HCT116 (cell line): ENCODE measurements around the gene ARSB. TPM values are rescaled to one million over a fixed set of nuclear protein-coding genes. Genes with fewer than 3 reads are reported as not detected.

Experiments
- ATAC-seq: fragments of 200-7000 bp; cut with Tn5 transposase; 2 replicates; pipeline ENCODE4 v1.9.1; 2020; ENCODE audit warnings: mild to moderate bottlenecking, moderate library complexity
- BruUV-seq: library from RNA; stranded (reverse); fragments of 400-500 nt; replicated peaks from 2 replicates; lab custom pipeline; 2021; lab: Mats Ljungman, UMichigan
- CTCF ChIA-PET: fragments of 300-600 bp; sonication (Branson Sonifier 250); formaldehyde crosslinking; loops from one replicate; lab custom pipeline; 2021; ENCODE audit warnings: antibody characterized with exemption; lab: Charles Lee
- POLR2A ChIA-PET: fragments of 300-600, 350-600 bp; sonication (Branson Sonifier 250); formaldehyde crosslinking; loops from one replicate; lab custom pipeline; 2021; ENCODE audit warnings: antibody characterized with exemption; lab: Charles Lee
- RAD21 ChIA-PET, 2 experiments: fragments of 300-600 bp; sonication (Branson Sonifier 250); formaldehyde crosslinking; loops; one replicate each; lab custom pipeline; 2023; ENCODE audit warnings: low total read pairs in 2 of 2; ENCODE audit not compliant: uncharacterized antibody in 2 of 2, unreplicated experiment in 2 of 2, low non-redundant PET in 1 of 2; lab: Charles Lee
- DNase-seq: peaks from one replicate; pipeline ENCODE4 v3.0.0-alpha.2; 2010; ENCODE audit warnings: low read depth, low spot score
- H2AFZ ChIP-seq: fragments of 200-600 bp; shearing (Covaris generic), sonication (generic); 2 replicates; pipeline ENCODE4 v1.6.1; 2017; ENCODE audit warnings: low read depth, mixed run types, mixed read lengths, antibody characterized with exemption, low read length; ENCODE audit not compliant: poor library complexity, severe bottlenecking
- H3K27ac ChIP-seq: 2 replicates; pipeline ENCODE4 v1.5.1; 2012; ENCODE audit warnings: low read depth, low read length
- H3K27me3 ChIP-seq: fragments of 200-600 bp; sonication (generic); 2 replicates; pipeline ENCODE4 v1.6.1; 2016; ENCODE audit warnings: mixed run types, low read length, mixed read lengths; ENCODE audit not compliant: insufficient read depth
- H3K36me3 ChIP-seq, 2 experiments: fragments of 200-500 bp in 1 of 2; fragments of 200-600 bp in 1 of 2; sonication (Bioruptor generic) in 1 of 2; sonication (generic) in 1 of 2; 2 replicates each; pipeline versions ENCODE4 v1.5.1 to v1.6.1; 2014 to 2016; ENCODE audit warnings: low read length in 2 of 2, inconsistent platforms in 1 of 2, mixed read lengths in 1 of 2, mixed run types in 1 of 2; ENCODE audit not compliant: insufficient read depth in 2 of 2, control insufficient read depth in 1 of 2
- H3K4me1 ChIP-seq, 2 experiments: fragments of 200-600 bp in 1 of 2; sonication (generic) in 1 of 2; 2 replicates each; pipeline versions ENCODE4 v1.5.1 to v1.6.1; 2012 to 2017; ENCODE audit warnings: low read length in 2 of 2, inconsistent platforms in 1 of 2, mild to moderate bottlenecking in 1 of 2, mixed read lengths in 1 of 2, mixed run types in 1 of 2, moderate library complexity in 1 of 2; ENCODE audit not compliant: insufficient read depth in 2 of 2, control insufficient read depth in 1 of 2
- H3K4me2 ChIP-seq: fragments of 200-600 bp; sonication (generic); 2 replicates; pipeline ENCODE4 v1.6.1; 2017; ENCODE audit warnings: mixed run types, low read length, mixed read lengths
- H3K4me3 ChIP-seq, 2 experiments: fragments of 200-600 bp in 1 of 2; sonication (generic) in 1 of 2; replicated peaks in 1 of 2; 2 replicates each; pipeline ENCODE4 v1.5.1; 2011 to 2016; ENCODE audit warnings: low read length in 2 of 2, control low read depth in 1 of 2, low read depth in 1 of 2, mild to moderate bottlenecking in 1 of 2, mixed read lengths in 1 of 2, mixed run types in 1 of 2
- H3K79me2 ChIP-seq: fragments of 200-600 bp; sonication (generic); 2 replicates; pipeline ENCODE4 v1.6.1; 2017; ENCODE audit warnings: mild to moderate bottlenecking, mixed run types, low read length, moderate library complexity, mixed read lengths; ENCODE audit not compliant: insufficient read depth
- H3K9ac ChIP-seq: fragments of 200-600 bp; sonication (generic); 2 replicates; pipeline ENCODE4 v1.6.1; 2016; ENCODE audit warnings: low read length, mixed read lengths
- H3K9me2 ChIP-seq: fragments of 200-600 bp; sonication (generic), shearing (Covaris generic); 2 replicates; pipeline ENCODE4 v1.6.1; 2017; ENCODE audit warnings: mixed run types, mild to moderate bottlenecking, moderate library complexity; ENCODE audit not compliant: insufficient read depth
- H3K9me3 ChIP-seq, 2 experiments: fragments of 200-500 bp in 1 of 2; fragments of 200-600 bp in 1 of 2; sonication (Bioruptor generic) in 1 of 2; sonication (generic) in 1 of 2; 2 replicates each; pipeline ENCODE4 v1.6.1; 2014 to 2017; ENCODE audit warnings: low read length in 2 of 2, mixed read lengths in 2 of 2, inconsistent platforms in 1 of 2, low read depth in 1 of 2, mild to moderate bottlenecking in 1 of 2, mixed run types in 1 of 2, moderate library complexity in 1 of 2; ENCODE audit not compliant: control insufficient read depth in 1 of 2, insufficient read depth in 1 of 2
- H4K20me1 ChIP-seq: fragments of 200-600 bp; sonication (generic), shearing (Covaris generic); 2 replicates; pipeline ENCODE4 v1.6.1; 2017; ENCODE audit warnings: mixed run types, mild to moderate bottlenecking, moderate library complexity; ENCODE audit not compliant: insufficient read depth
- CTCF ChIP-seq, 3 experiments: fragments of 200-600 bp in 1 of 3; sonication (generic) in 1 of 3; IDR thresholded peaks in 2 of 3; conservative IDR thresholded peaks in 1 of 3; 2 replicates each; pipeline ENCODE4 v1.5.1; 2012 to 2017; ENCODE audit warnings: low read depth in 2 of 3, low read length in 2 of 3, antibody characterized with exemption in 1 of 3, borderline replicate concordance in 1 of 3, control low read depth in 1 of 3, mild to moderate bottlenecking in 1 of 3, mixed read lengths in 1 of 3, mixed run types in 1 of 3, moderate library complexity in 1 of 3; ENCODE audit not compliant: insufficient read depth in 1 of 3
- EGR1 ChIP-seq: IDR thresholded peaks from 2 replicates; pipeline ENCODE4 v1.6.1; 2012; ENCODE audit warnings: low read depth
- ELF1 ChIP-seq: IDR thresholded peaks from 2 replicates; pipeline ENCODE4 v1.6.1; 2012; ENCODE audit warnings: low read depth, borderline replicate concordance
- EZH2 ChIP-seq: fragments of 200-600 bp; sonication (generic); IDR thresholded peaks from 2 replicates; pipeline ENCODE4 v1.6.1; 2017; ENCODE audit warnings: antibody characterized with exemption, mixed run types
- FOSL1 ChIP-seq: IDR thresholded peaks from 2 replicates; pipeline ENCODE4 v1.6.1; 2012; ENCODE audit warnings: low read depth
- POLR2AphosphoS5 ChIP-seq: IDR thresholded peaks from 2 replicates; pipeline ENCODE4 v1.6.1; 2011; ENCODE audit warnings: mild to moderate bottlenecking, low read depth, low read length, moderate library complexity
- RAD21 ChIP-seq: IDR thresholded peaks from 2 replicates; pipeline ENCODE4 v1.6.1; 2012; ENCODE audit warnings: low read depth, mild to moderate bottlenecking
- REST ChIP-seq: IDR thresholded peaks from 2 replicates; pipeline ENCODE4 v1.6.1; 2012; ENCODE audit warnings: low read depth
- SIN3A ChIP-seq: IDR thresholded peaks from 2 replicates; pipeline ENCODE4 v1.6.1; 2012; ENCODE audit warnings: low read depth
- SP1 ChIP-seq: IDR thresholded peaks from 2 replicates; pipeline ENCODE4 v1.6.1; 2012; ENCODE audit warnings: low read depth
- TCF7L2 ChIP-seq: IDR thresholded peaks from 2 replicates; pipeline ENCODE4 v1.7.0; 2011; ENCODE audit warnings: borderline replicate concordance, inconsistent platforms; ENCODE audit not compliant: insufficient read depth, insufficient read length; ENCODE audit errors: extremely low read depth
- ZBTB33 ChIP-seq: IDR thresholded peaks from 2 replicates; pipeline ENCODE4 v1.6.1; 2011; ENCODE audit warnings: mild to moderate bottlenecking, low read length, moderate library complexity; ENCODE audit not compliant: insufficient replicate concordance; ENCODE audit errors: extremely low read depth
- ZFX ChIP-seq: fragments of 450-650 bp; IDR thresholded peaks from 2 replicates; pipeline ENCODE4 v1.6.1; 2017
- ZNF274 ChIP-seq: fragments of 200-500 bp; sonication (Bioruptor generic); IDR thresholded peaks from 2 replicates; pipeline ENCODE4 v1.6.1; 2014; ENCODE audit warnings: mild to moderate bottlenecking, low read depth, low read length, inconsistent platforms
- intact Hi-C: fragments of 100-400 bp; cut with micrococcal nuclease; formaldehyde crosslinking; loops from 2 replicates; pipeline ENCODE4 v1.10.0; 2022
- total RNA-seq: library from RNA; stranded (reverse); gene quantifications from one replicate; pipeline ENCODE4 v1.2.1, GENCODE V29; 2021; ENCODE audit not compliant: unreplicated experiment

Gene ARSB
- total RNA-seq, 1 experiment from 2014 or later, result 4.8 TPM

GRCh38 chr5:79002374-79002773, 17.3 kb upstream of the ARSB start:
- H3K9me2 ChIP-seq, result no peaks in the 10 kb centered on the region
- H3K4me3 ChIP-seq, result no peak overlapping the region
- H3K9me3 ChIP-seq, result no peaks in the 10 kb centered on the region
- H3K27ac ChIP-seq, result no peak overlapping the region
- DNase-seq (no peak), ATAC-seq (no peak)
- H3K27me3 ChIP-seq, result no peaks in the 10 kb centered on the region
- intact Hi-C loops, result no loop called here
- H3K36me3 ChIP-seq, result no peaks in the 10 kb centered on the region
- no peak overlapping the region for H3K4me2 ChIP-seq
- H3K79me2 ChIP-seq, result no peaks in the 10 kb centered on the region
- ChIA-PET CTCF (interaction anchor here (3.7 kb wide), 1 partner anchor 18 kb away, joined by 13 read pairs; no protein-coding TSS in a partner anchor), POLR2A (no interaction called here), RAD21 (no interaction called here)
- H4K20me1 ChIP-seq, result no peaks in the 10 kb centered on the region
- no peak overlapping the region for H3K9ac ChIP-seq
- TF ChIP-seq SP1, result no peak
- no peak for TF ChIP-seq SIN3A
- TF ChIP-seq RAD21, result no peak
- no peak for TF ChIP-seq ZNF274
- TF ChIP-seq ZBTB33, result no peak
- no peak for TF ChIP-seq CTCF (IDR thresholded peaks at IDR 0.05 in 2 of 3, conservative IDR thresholded peaks at IDR 0.05 in 1 of 3; ENCODE audit: borderline replicate concordance in 1 of 3, insufficient read depth in 1 of 3, low read depth in 2 of 3, low read length in 2 of 3)
- TF ChIP-seq FOSL1, result no peak
- TF ChIP-seq ZFX, result no peak
- TF ChIP-seq POLR2AphosphoS5, result no peak
- TF ChIP-seq EZH2, result no peak
- no peak for TF ChIP-seq EGR1
- TF ChIP-seq TCF7L2, result no peak
- TF ChIP-seq ELF1, result no peak
- TF ChIP-seq REST, result no peak
- BruUV-seq, result no TSS peak
- no peak overlapping the region for H2AFZ ChIP-seq
- no peaks in the 10 kb centered on the region for H3K4me1 ChIP-seq
